Stimulated activated CD4-positive, alpha-beta T cell treated with anti-CD3 and anti-CD28 coated beads, Interleukin-1b, Interleukin-23, amount 100 ng/mL, for 24 hours (primary cell): ENCODE measurements around the gene SORCS2.

Source experiments
- DNase-seq, 4 experiments: peaks; one replicate each; pipeline ENCODE4 v3.0.0-alpha.2; 2020; ENCODE audit warnings: low read depth in 4 of 4, low spot score in 1 of 4

Gene SORCS2

GRCh38 chr4:7322166-7322991 is 130.0 kb downstream of the SORCS2 start:
- DNase-seq: no peak

GRCh38 chr4:7323461-7323871 is 131.1 kb downstream of the SORCS2 start:
- no peak for DNase-seq

GRCh38 chr4:7323872-7324650 is 131.7 kb downstream of the SORCS2 start:
- no peak for DNase-seq

- DNase-seq: no peak
These were observed 132.3 kb downstream of the SORCS2 start for GRCh38 chr4:7324651-7325121.

GRCh38 chr4:7325541-7325940 is 133.2 kb downstream of the SORCS2 start:
- DNase-seq: no peak

- DNase-seq: no peak
These were observed 134.0 kb downstream of the SORCS2 start for GRCh38 chr4:7326306-7326692.

- no peak for DNase-seq
These were observed 134.5 kb downstream of the SORCS2 start for GRCh38 chr4:7326693-7327340.

GRCh38 chr4:7327341-7327885 is 135.1 kb downstream of the SORCS2 start:
- DNase-seq: no peak

- DNase-seq: no peak
These were observed 136.0 kb downstream of the SORCS2 start for GRCh38 chr4:7328162-7328912.

- DNase-seq: no peak
These were observed 136.7 kb downstream of the SORCS2 start for GRCh38 chr4:7328913-7329638.

- no peak for DNase-seq
These were observed 137.8 kb downstream of the SORCS2 start for GRCh38 chr4:7330031-7330596.

GRCh38 chr4:7330811-7331681 is 138.7 kb downstream of the SORCS2 start:
- DNase-seq: no peak

- DNase-seq: no peak
These were observed 139.3 kb downstream of the SORCS2 start for GRCh38 chr4:7331682-7332000.

- DNase-seq: no peak
These were observed 140.1 kb downstream of the SORCS2 start for GRCh38 chr4:7332216-7333023.

- DNase-seq: no peak
These were observed 140.9 kb downstream of the SORCS2 start for GRCh38 chr4:7333024-7333780.

- no peak for DNase-seq
These were observed 141.6 kb downstream of the SORCS2 start for GRCh38 chr4:7333801-7334421.
